ENCODE data around the gene SCN5A.

DNA sequence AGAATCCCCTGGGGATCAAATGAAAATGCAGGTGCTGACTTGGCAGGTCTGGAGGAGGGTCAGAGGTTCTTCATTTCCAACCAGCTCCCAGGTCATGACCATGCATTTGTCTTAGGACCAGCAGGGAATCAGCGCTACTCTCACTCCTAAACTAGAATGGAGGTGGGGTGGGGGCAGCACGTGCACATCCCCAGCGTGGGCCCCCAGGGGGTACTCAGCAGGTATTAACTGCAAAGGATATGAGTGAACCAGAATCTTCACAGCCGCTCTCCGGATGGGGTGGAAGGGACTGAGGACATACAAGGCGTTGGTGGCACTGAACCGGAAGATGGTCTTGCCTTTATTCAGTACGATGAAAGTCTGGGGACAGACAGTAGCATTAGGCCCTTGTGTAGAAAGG is 19.4 kb downstream of the SCN5A start:
- TF ChIP-seq SP1 (IDR thresholded peaks at IDR 0.05) (no peak), CTCF (IDR thresholded peaks at IDR 0.05; ENCODE audit: low read depth, low read length, missing input control) (no peak), YY1 (IDR thresholded peaks at IDR 0.05) (no peak), HNF4G (IDR thresholded peaks at IDR 0.05) (no peak), TAF1 (conservative IDR thresholded peaks at IDR 0.05) (no peak), GABPA (IDR thresholded peaks at IDR 0.05 in 1 of 2, conservative IDR thresholded peaks at IDR 0.05 in 1 of 2) (no peak), RXRA (IDR thresholded peaks at IDR 0.05) (no peak)
- TF ChIP-seq, protein P1, sequence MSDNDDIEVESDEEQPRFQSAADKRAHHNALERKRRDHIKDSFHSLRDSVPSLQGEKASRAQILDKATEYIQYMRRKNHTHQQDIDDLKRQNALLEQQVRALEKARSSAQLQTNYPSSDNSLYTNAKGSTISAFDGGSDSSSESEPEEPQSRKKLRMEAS (IDR thresholded peaks at IDR 0.05) = no peak
- TF ChIP-seq, protein P2, sequence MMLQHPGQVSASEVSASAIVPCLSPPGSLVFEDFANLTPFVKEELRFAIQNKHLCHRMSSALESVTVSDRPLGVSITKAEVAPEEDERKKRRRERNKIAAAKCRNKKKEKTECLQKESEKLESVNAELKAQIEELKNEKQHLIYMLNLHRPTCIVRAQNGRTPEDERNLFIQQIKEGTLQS (IDR thresholded peaks at IDR 0.05) = no peak

Measured in liver (tissue), 3 donors.